ENCODE data around the gene CIAO2B.

Gene CIAO2B

GRCh38 chr16:66913711-66914110 lies 20.5 kb downstream of the CIAO2B start:
- Histone ChIP-seq H3K4me2 (ENCODE audit: low read length) (no peak overlapping the region), H3K27ac (ENCODE audit: low read depth, low read length, poor library complexity, severe bottlenecking) (no peak overlapping the region), H3K4me3 (ENCODE audit: low read depth, low read length, poor library complexity, severe bottlenecking) (no peak overlapping the region), H3K9me3 (ENCODE audit: low read length) (no peaks in the 10 kb centered on the region), H3K9ac (ENCODE audit: low read length) (no peak overlapping the region), H3K36me3 (ENCODE audit: insufficient read depth, low read length) (no peaks in the 10 kb centered on the region), H3K79me2 (ENCODE audit: insufficient read depth, low read length) (no peaks in the 10 kb centered on the region), H4K20me1 (ENCODE audit: insufficient read depth, low read length) (no peaks in the 10 kb centered on the region), H3K27me3 (ENCODE audit: insufficient read depth, low read length) (peaks cover 7% of the 10 kb centered on the region; the same call in 1 of the 2 replicates), H3F3A (ENCODE audit: insufficient read depth, low read length) (no peaks in the 10 kb centered on the region), H2AFZ (ENCODE audit: low read length) (no peak overlapping the region), H3K9me2 (ENCODE audit: low read depth, low read length) (no peaks in the 10 kb centered on the region), H3K4me1 (ENCODE audit: insufficient read depth, low read length, severe bottlenecking) (no peaks in the 10 kb centered on the region)
- TF ChIP-seq EZH2 (IDR thresholded peaks at IDR 0.05; ENCODE audit: borderline replicate concordance, low read length) (no peak), CTCF (IDR thresholded peaks at IDR 0.05; ENCODE audit: low read length) (no peak)

- H3K27ac ChIP-seq (ENCODE audit: low read depth, low read length, poor library complexity, severe bottlenecking) = no peak overlapping the region
- H3K4me3 ChIP-seq (ENCODE audit: low read depth, low read length, poor library complexity, severe bottlenecking) = no peak overlapping the region
- H3K27me3 ChIP-seq (ENCODE audit: insufficient read depth, low read length) = peaks cover 7% of the 10 kb centered on the region; the same call in 1 of the 2 replicates
- no peaks in the 10 kb centered on the region for H3K4me1 ChIP-seq (ENCODE audit: insufficient read depth, low read length, severe bottlenecking)
- no peaks in the 10 kb centered on the region for H3K9me2 ChIP-seq (ENCODE audit: low read depth, low read length)
- H4K20me1 ChIP-seq (ENCODE audit: insufficient read depth, low read length) = no peaks in the 10 kb centered on the region
- H3K9me3 ChIP-seq (ENCODE audit: low read length) = no peaks in the 10 kb centered on the region
- H3K36me3 ChIP-seq (ENCODE audit: insufficient read depth, low read length) = no peaks in the 10 kb centered on the region
- no peaks in the 10 kb centered on the region for H3F3A ChIP-seq (ENCODE audit: insufficient read depth, low read length)
- H3K4me2 ChIP-seq (ENCODE audit: low read length) = no peak overlapping the region
- no peak overlapping the region for H3K9ac ChIP-seq (ENCODE audit: low read length)
- TF ChIP-seq CTCF (IDR thresholded peaks at IDR 0.05; ENCODE audit: low read length) = no peak
- H2AFZ ChIP-seq (ENCODE audit: low read length) = no peak overlapping the region
- no peaks in the 10 kb centered on the region for H3K79me2 ChIP-seq (ENCODE audit: insufficient read depth, low read length)
Observed at GRCh38 chr16:66913081-66913480, 21.1 kb downstream of the CIAO2B start.

GRCh38 chr16:66911801-66912200 lies 22.4 kb downstream of the CIAO2B start:
- Histone ChIP-seq H3K36me3 (ENCODE audit: insufficient read depth, low read length) (no peaks in the 10 kb centered on the region), H3K27me3 (ENCODE audit: insufficient read depth, low read length) (peaks cover 7% of the 10 kb centered on the region; the same call in 1 of the 2 replicates), H3K9me3 (ENCODE audit: low read length) (no peaks in the 10 kb centered on the region), H3K79me2 (ENCODE audit: insufficient read depth, low read length) (no peaks in the 10 kb centered on the region), H3F3A (ENCODE audit: insufficient read depth, low read length) (no peaks in the 10 kb centered on the region), H3K4me2 (ENCODE audit: low read length) (no peak overlapping the region), H2AFZ (ENCODE audit: low read length) (no peak overlapping the region), H3K4me3 (ENCODE audit: low read depth, low read length, poor library complexity, severe bottlenecking) (no peak overlapping the region), H3K4me1 (ENCODE audit: insufficient read depth, low read length, severe bottlenecking) (no peaks in the 10 kb centered on the region), H3K9ac (ENCODE audit: low read length) (no peak overlapping the region), H3K9me2 (ENCODE audit: low read depth, low read length) (no peaks in the 10 kb centered on the region), H3K27ac (ENCODE audit: low read depth, low read length, poor library complexity, severe bottlenecking) (no peak overlapping the region), H4K20me1 (ENCODE audit: insufficient read depth, low read length) (no peaks in the 10 kb centered on the region)
- TF ChIP-seq EZH2 (IDR thresholded peaks at IDR 0.05; ENCODE audit: borderline replicate concordance, low read length) (no peak), CTCF (IDR thresholded peaks at IDR 0.05; ENCODE audit: low read length) (no peak)

All from OCI-LY1 (cell line).